ENCODE results near the gene GNAI3.

The GNAI3 gene

DNA sequence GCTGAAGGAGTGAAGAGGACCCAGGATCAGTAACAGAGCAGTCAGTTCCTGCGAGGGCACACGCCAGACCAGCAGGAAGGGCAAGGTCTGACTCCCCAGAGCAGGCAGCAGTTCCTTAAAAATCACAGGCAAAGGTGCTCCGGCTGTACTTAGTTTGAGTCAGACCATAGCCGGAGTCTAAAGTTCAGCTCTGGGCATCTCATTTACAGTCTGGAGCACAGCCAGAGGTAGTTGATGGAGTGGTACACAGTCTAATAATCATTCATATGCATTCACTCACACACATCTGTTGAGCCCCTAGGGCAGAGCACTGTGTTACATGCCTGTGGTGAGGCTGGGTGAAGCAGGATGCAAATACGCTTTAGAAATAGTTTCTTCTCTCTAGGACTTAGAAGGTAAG is 31.5 kb upstream of the GNAI3 start:
- TF ChIP-seq CTCF (conservative IDR thresholded peaks at IDR 0.05) (no peak), ZFX (IDR thresholded peaks at IDR 0.05) (no peak)
- no peak overlapping the region for H3K27ac ChIP-seq

DNA sequence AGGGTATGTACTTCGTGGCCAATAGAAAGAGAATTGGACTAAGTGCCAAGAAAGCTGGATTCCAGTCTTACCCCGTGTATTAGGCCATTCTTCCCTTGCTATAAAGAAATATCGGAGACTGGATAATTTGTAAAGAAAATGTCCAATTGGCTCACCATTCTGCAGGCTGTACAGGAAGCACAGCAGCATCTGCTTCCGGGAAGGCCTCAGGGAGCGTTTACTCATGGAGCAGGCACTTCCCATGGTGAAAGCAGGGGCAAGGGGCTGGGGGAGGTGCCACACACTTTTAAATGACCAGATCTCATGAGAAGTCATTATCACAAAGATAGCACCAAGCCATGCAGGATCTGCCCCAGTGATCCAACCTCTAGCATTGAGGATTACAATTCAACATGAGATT is 31.1 kb upstream of the GNAI3 start:
- H3K27ac ChIP-seq = no peak overlapping the region
- TF ChIP-seq ZFX (IDR thresholded peaks at IDR 0.05) = no peak
- no peak for TF ChIP-seq CTCF (conservative IDR thresholded peaks at IDR 0.05)

DNA sequence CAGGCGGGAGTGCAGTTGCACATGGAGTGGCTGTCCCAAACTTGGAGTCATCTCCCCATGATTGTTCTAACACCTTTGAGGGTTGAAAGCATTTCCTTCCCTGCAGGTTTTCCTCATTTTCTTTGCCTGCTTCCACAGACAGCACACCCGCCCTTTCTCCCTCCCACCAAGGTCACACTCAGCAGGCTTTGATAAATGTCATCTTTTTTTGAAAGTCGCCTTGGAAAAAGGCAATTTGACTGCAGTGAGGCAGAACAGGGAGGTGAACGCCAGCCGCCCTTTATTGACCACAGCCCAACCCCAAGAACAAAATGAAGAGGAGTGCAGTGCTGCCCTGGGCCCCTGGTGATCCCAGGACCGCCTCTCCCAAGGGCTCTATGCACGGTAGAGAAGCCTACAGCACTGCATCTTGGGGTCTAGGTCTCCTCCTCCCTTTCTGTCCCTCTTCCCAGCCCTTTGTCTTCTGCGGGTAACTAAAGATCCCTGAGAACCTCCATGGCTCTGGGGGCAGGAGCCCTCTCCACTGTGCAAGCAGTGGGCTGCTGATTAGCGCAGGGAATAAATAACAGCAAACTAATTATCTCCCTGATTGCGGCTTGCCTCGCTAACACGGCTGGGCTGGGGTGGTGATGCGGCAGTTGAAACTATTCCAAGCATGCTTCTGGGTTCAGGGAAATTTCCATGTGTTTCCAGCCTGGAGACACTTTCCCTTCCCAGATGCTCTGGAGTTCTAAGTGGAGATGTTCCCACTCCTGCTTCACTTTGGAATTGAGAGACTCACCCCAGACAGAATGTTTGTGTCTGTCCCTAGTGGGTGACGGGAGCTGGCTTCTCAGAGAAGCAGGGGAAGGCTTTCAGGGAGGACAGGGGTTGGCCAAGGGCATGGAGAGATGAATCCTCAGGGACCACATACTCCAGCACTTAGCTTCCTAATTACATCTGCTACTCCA is 27.1 kb upstream of the GNAI3 start:
- TF ChIP-seq ZFX (IDR thresholded peaks at IDR 0.05) = no peak
- TF ChIP-seq CTCF (conservative IDR thresholded peaks at IDR 0.05) = no peak
- H3K27ac ChIP-seq = no peak overlapping the region

DNA sequence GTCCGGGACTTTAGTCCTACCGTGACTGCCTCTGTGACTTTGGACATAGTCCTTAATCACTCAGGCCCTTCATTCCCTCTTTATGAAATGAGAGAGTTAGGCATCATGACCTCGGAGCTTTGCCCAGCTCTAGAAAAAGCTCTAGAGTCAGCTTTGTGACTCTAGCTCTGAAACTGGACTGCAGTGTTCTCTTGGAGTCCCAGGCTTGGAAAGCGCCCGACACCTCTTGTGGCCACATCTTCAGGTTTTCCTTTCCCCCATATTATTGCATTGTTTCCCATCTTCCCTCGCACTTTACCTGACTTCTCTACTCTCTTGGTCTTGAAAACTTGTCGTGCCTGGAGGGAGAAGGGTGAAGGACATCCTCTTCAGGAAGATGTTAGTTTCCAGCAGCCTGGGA is 26.4 kb upstream of the GNAI3 start:
- no peak overlapping the region for H3K27ac ChIP-seq
- no peak for TF ChIP-seq CTCF (conservative IDR thresholded peaks at IDR 0.05)
- TF ChIP-seq ZFX (IDR thresholded peaks at IDR 0.05) = no peak

DNA sequence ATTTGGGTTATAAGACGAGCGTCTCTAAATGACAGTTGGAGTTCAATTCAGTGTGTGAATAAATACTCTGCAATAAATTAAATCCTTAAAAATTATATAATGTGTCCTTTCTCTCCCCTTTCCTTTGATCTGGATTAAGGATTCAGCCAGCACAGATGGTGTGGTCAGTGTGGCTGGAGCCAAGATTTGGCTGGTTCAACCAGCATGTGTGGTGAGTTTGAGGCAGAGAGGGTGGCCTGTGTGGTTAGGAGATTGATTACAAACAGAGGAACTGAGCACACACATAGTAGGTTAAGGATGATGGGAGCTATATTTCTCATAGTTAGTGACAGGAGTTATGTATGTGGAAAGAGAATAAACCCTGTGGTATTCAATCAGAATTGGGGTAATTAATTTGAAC is 24.7 kb upstream of the GNAI3 start:
- TF ChIP-seq ZFX (IDR thresholded peaks at IDR 0.05) (no peak), CTCF (conservative IDR thresholded peaks at IDR 0.05) (no peak)

DNA sequence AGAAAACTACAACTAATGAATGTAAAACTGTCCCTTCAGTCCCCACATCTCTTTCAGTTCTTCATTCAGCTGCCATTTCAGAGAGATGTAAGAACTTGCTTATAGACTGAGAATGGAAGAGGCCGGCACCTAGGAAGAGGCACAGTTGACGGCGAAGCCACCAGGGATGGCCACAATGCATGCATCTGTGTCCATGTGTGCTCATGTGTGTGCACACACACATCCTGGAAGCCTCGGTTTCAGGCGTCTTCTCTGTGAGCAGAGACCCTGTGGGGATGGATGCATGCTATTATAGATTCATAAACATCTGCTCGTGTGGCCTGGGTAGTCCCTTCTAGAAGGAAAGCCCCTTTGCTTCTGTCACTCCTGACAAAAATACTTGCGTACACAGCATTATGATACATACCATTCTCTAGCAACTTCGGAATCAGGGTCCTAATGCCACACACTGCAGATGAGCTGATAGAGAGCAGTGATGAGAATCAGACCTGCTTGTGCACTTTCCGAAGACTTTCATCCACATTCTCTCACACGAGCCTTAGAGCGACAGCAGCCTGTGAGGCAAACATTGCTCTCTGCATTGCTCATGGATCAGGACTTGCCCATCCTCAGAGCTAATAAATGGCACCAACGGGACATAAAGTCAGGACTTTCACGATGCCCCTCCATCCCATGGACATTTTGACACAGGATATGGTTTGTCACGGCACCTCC is 21.2 kb upstream of the GNAI3 start:
- no peak overlapping the region for H3K27ac ChIP-seq
- TF ChIP-seq ZFX (IDR thresholded peaks at IDR 0.05) (no peak), CTCF (conservative IDR thresholded peaks at IDR 0.05) (no peak)

More for the DNA sequence above, 24.7 kb upstream of the GNAI3 start:
- no peak overlapping the region for H3K27ac ChIP-seq
